Uterus (tissue), 2 donors: ENCODE measurements around the gene EMC1.

Source experiments
- CTCF ChIP-seq, 4 experiments: fragments of 200-600 bp in 2 of 4; fragments of 450-650 bp in 2 of 4; sonication (generic) in 2 of 4; IDR thresholded peaks; one replicate each; pipeline ENCODE4 v1.5.1; 2016 to 2019; ENCODE audit warnings: antibody characterized with exemption in 4 of 4, mild to moderate bottlenecking in 2 of 4, moderate library complexity in 1 of 4
- POLR2A ChIP-seq, 2 donors: fragments of 450-650 bp; IDR thresholded peaks; one replicate each; pipeline ENCODE4 v1.6.1; 2016; ENCODE audit warnings: antibody characterized with exemption in 2 of 2, mild to moderate bottlenecking in 1 of 2, moderate library complexity in 1 of 2

GRCh38 chr1:19284881-19285280 lies 33.6 kb upstream of the EMC1 start:
- TF ChIP-seq CTCF (IDR thresholded peaks at IDR 0.05), result no peak
- TF ChIP-seq POLR2A (IDR thresholded peaks at IDR 0.05), result no peak
